HepG2 (cell line): ENCODE measurements around the gene ANAPC5. TPM values are rescaled to one million over a fixed set of nuclear protein-coding genes. Genes with fewer than 3 reads are reported as not detected.

Experiments
- ATF7-NPFF ChIP-seq: sonication (generic); formaldehyde crosslinking; IDR thresholded peaks from 2 replicates; pipeline ENCODE4 v1.8.1; 2023; ENCODE audit warnings: mild to moderate bottlenecking, low read depth, missing genetic modification reagents, moderate library complexity
- ATRX ChIP-seq: sonication (generic); formaldehyde crosslinking; IDR thresholded peaks from 2 replicates; pipeline ENCODE4 v1.4.0; 2020; ENCODE audit warnings: missing genetic modification reagents, borderline replicate concordance
- EZH2 ChIP-seq: conservative IDR thresholded peaks from 2 replicates; pipeline ENCODE4 v1.6.1; 2012; ENCODE audit warnings: mild to moderate bottlenecking, low read depth, low read length, moderate library complexity
- FUBP1 ChIP-seq: sonication (generic); formaldehyde crosslinking; IDR thresholded peaks from 2 replicates; pipeline ENCODE4 v1.5.1; 2020; ENCODE audit warnings: missing genetic modification reagents, mild to moderate bottlenecking, borderline replicate concordance
- KIAA2018 ChIP-seq: sonication (generic); formaldehyde crosslinking; IDR thresholded peaks from 2 replicates; pipeline ENCODE4 v1.5.0; 2020; ENCODE audit warnings: mild to moderate bottlenecking, missing genetic modification reagents, borderline replicate concordance
- KLF9 ChIP-seq: IDR thresholded peaks from 2 replicates; pipeline ENCODE4 v1.6.1; 2016; ENCODE audit warnings: low read depth
- PHF5A ChIP-seq: IDR thresholded peaks from one replicate; pipeline ENCODE4 v1.6.1; 2018; ENCODE audit warnings: low read depth, missing genetic modification reagents; ENCODE audit not compliant: unreplicated experiment
- RAD51 ChIP-seq: fragments of 450-650 bp; IDR thresholded peaks from 2 replicates; pipeline ENCODE4 v1.6.1; 2016; ENCODE audit warnings: borderline replicate concordance
- RFX5 ChIP-seq: IDR thresholded peaks from 2 replicates; pipeline ENCODE4 v1.6.1; 2011; ENCODE audit warnings: low read depth, low read length, improper control_type of control experiment
- SALL1 ChIP-seq: sonication (generic); formaldehyde crosslinking; IDR thresholded peaks from 2 replicates; pipeline ENCODE4 v1.8.0; 2022; ENCODE audit warnings: mild to moderate bottlenecking, missing genetic modification reagents
- SETDB1 ChIP-seq: sonication (generic); formaldehyde crosslinking; IDR thresholded peaks from 2 replicates; pipeline ENCODE4 v1.5.1; 2020; ENCODE audit warnings: missing genetic modification reagents, mild to moderate bottlenecking, borderline replicate concordance
- TEAD3 ChIP-seq: optimal IDR thresholded peaks from 2 replicates; pipeline ENCODE3; 2016; ENCODE audit warnings: borderline replicate concordance
- YEATS2 ChIP-seq: sonication (generic); formaldehyde crosslinking; IDR thresholded peaks from 2 replicates; pipeline ENCODE4 v1.4.0; 2020; ENCODE audit warnings: missing genetic modification reagents, borderline replicate concordance
- ZMAT5 ChIP-seq: sonication (generic); formaldehyde crosslinking; IDR thresholded peaks from 2 replicates; pipeline ENCODE4 v1.5.0; 2020; ENCODE audit warnings: mild to moderate bottlenecking, low read depth, missing genetic modification reagents, borderline replicate concordance
- ZNF556 ChIP-seq: sonication (generic); formaldehyde crosslinking; IDR thresholded peaks from 2 replicates; pipeline ENCODE4 v1.4.0; 2020; ENCODE audit warnings: mild to moderate bottlenecking, missing genetic modification reagents, borderline replicate concordance
- ZNF639 ChIP-seq: conservative IDR thresholded peaks from 2 replicates; pipeline ENCODE4 v1.6.1; 2018; ENCODE audit warnings: missing genetic modification reagents
- ZNF672 ChIP-seq: sonication (generic); formaldehyde crosslinking; IDR thresholded peaks from 2 replicates; pipeline ENCODE4 v1.8.1; 2022; ENCODE audit warnings: missing genetic modification reagents
- polyA plus RNA-seq, 8 experiments: library from polyadenylated mRNA; depleted of rRNA in 3 of 8; stranded (reverse) in 7 of 8; unstranded in 1 of 8; fragments of >200 nt; fragmentation: Illumina TruSeq in 4 of 8; extraction: Trizol in 4 of 8; gene quantifications; 2 replicates each; pipeline versions ENCODE4 v1.2.1 to v1.2.3, GENCODE V29; 2011 to 2016; ENCODE audit warnings: low read depth in 4 of 8, missing spikeins in 1 of 8, mixed read lengths in 1 of 8; ENCODE audit not compliant: insufficient read depth in 1 of 8
- total RNA-seq, 5 experiments: library from RNA; depleted of rRNA; stranded (reverse); fragments of >200 nt; fragmentation: Illumina TruSeq; extraction: Trizol; gene quantifications; 2 replicates each; pipeline ENCODE4 v1.2.3, GENCODE V29; 2016; ENCODE audit warnings: low read depth in 1 of 5

ANAPC5 gene
- total and polyA plus RNA-seq, 2 of the 13 experiments (the other 11 are each of a cell fraction or from before 2014, with no cell fraction given), result 146 to 161 TPM

GRCh38 chr12:121399391-121400331, 47.5 kb upstream of the ANAPC5 start, which contains the start of gene RNF34 (continued):
- TF ChIP-seq KIAA2018 (CRISPR knock-in tag) (0 out of 2 replicates have a peak, but pooled peaks have one; percentile 22), RFX5 (no peak), ATRX (CRISPR knock-in tag) (no peak), ZMAT5 (CRISPR knock-in tag) (no peak), KLF9 (CRISPR knock-in tag) (no peak), ZNF672 (CRISPR knock-in tag) (no peak), SETDB1 (no peak), SALL1 (peak; percentile 81), ZNF556 (CRISPR knock-in tag) (no peak; the same call in 1 of the 2 replicates), ATF7-NPFF (peak; percentile 84), EZH2 (no peak), ZNF639 (CRISPR knock-in tag) (peak; percentile 63), FUBP1 (no peak), YEATS2 (CRISPR knock-in tag) (peak; percentile 83; the same call in 1 of the 2 replicates), TEAD3 (peak; percentile 53), RAD51 (no peak), PHF5A (CRISPR knock-in tag) (no peak)
